HG02571 (cell line): ENCODE measurements around the gene CWC27.

ENCODE experiments used
- ATAC-seq: cut with Tn5 transposase; IDR thresholded peaks from one replicate; pipeline ENCODE4 v1.9.1; 2021; ENCODE audit warnings: mild to moderate bottlenecking, moderate library complexity; ENCODE audit not compliant: unreplicated experiment

The CWC27 gene, protein sequence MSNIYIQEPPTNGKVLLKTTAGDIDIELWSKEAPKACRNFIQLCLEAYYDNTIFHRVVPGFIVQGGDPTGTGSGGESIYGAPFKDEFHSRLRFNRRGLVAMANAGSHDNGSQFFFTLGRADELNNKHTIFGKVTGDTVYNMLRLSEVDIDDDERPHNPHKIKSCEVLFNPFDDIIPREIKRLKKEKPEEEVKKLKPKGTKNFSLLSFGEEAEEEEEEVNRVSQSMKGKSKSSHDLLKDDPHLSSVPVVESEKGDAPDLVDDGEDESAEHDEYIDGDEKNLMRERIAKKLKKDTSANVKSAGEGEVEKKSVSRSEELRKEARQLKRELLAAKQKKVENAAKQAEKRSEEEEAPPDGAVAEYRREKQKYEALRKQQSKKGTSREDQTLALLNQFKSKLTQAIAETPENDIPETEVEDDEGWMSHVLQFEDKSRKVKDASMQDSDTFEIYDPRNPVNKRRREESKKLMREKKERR

DNA sequence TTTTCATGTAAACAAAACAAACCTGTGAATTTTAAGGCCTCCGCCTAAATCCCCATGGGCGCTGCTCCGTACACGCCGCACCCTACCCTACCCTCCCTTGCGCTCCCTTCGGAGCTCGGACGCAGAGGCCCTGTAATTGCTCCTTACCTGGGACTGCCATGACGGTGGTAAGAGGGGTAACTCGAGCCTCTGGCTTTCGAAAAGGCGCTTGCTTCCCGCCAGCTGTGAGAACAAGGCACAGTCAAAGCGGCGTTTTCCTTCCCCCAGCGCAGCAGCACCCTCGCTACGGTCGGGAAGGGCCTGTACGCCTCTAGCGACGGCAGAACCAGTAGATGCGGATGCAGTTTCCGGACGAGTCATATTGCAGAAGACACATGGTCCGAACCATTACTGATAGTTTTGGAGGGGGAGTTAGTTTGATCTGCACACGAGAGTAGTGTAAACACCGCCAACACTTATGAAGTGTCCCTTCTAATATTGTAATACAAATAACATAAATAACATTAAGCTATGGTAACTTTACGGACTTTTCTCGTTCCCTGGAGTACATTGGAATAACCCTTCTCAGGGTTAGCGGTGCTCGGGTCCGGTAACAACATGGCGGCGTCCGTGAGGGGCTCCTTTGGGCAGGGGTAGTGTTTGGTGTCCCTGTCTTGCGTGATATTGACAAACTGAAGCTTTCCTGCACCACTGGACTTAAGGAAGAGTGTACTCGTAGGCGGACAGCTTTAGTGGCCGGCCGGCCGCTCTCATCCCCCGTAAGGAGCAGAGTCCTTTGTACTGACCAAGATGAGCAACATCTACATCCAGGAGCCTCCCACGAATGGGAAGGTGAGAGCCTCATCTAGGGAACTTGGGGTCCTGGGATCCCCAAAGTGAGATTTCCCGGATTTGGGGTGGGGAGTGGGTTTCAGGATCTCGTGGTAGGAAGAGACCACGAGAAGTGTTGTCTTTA lies at the start of gene CWC27, which contains the start of gene SREK1IP1:
CWC27 (plus strand) TSS at position 573 of the 955 bp plus-strand sequence; CDS start at position 790, 217 bp downstream.
SREK1IP1 (minus strand) TSS at position 334 of the 955 bp plus-strand sequence; CDS start at position 160, 174 bp downstream.
- peak; percentile 97 for ATAC-seq

GRCh38 chr5:64722588-64722987 lies 46.1 kb upstream of the CWC27 start:
- ATAC-seq = no peak

- no peak for ATAC-seq
Observed at GRCh38 chr5:64727150-64727549, 41.6 kb upstream of the CWC27 start.

DNA sequence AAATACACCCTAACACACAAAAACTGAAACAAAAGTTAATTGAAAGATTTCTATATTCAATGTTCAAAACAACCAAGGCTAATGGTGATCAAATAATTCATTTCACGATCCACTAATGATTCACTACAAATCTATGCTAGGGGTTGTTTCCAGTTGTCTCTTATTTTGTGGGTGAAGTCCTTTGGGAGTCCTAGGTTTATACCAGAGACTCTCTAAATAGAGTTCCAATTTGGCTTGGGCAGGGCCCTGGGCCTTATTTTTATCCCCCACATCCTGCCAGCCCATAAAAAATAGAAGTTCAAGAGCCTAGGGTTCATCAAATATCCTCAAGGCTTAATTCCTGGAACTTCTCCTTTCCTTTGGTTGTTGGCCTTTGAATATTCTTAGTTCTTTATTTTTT lies 26.3 kb upstream of the CWC27 start:
- no peak for ATAC-seq

DNA sequence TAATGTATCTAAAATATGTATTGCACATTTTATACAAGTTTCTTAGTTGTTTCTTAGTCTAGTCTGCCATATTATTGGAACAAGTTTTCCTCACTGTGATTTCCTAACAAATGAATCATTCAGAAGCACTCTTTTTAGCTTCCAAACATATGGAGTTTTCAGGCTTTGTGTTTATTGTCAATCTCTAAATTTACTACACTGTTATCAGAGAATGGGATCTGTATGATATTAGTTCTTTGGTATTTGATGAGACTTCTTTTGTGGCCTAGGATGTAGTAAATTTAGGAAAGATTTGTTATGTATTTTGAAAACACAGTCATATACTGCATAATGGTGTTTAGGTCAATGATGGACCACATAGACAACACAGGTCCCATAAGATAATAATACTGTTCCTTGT lies 25.9 kb upstream of the CWC27 start:
- ATAC-seq = no peak

GRCh38 chr5:64744914-64745313 lies 23.8 kb upstream of the CWC27 start:
- no peak for ATAC-seq

DNA sequence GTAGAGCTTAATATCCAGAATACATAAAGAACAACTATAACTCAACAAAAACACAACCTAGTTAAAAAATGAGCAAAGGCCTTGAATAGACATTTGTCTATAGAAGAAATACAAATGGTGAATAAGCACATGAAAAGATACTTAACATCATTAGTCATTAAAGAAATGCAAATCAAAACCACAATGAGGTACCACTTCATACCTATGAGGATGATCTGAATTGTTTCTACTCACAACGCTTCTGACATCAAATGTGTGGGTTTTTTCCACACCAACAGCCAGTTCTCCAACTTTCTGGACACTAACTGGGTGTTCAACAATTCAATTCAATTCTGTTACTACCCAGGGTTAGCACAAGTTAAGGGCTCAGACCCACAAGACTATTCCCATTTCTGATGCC lies 22.3 kb upstream of the CWC27 start:
- no peak for ATAC-seq

GRCh38 chr5:64749385-64749784 lies 19.3 kb upstream of the CWC27 start:
- ATAC-seq = no peak

DNA sequence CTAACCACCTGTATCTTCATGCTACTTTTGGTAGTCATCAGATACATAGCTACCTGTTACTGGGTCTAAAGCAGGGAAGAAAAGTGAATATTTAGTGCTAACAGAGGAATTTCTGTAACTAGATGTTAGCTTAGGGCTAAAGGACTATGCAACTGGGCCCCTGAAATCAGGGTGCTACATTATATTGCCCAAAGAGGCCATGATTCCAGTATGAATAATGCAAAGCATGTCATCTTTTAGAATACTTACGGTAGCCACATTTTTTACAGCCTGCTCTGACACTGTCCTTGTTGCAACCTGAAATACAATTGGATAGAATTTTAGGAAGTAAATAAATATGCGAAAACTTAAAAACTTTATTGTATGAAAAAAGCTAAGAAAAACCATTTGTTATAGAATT lies 14.7 kb upstream of the CWC27 start:
- no peak for ATAC-seq

DNA sequence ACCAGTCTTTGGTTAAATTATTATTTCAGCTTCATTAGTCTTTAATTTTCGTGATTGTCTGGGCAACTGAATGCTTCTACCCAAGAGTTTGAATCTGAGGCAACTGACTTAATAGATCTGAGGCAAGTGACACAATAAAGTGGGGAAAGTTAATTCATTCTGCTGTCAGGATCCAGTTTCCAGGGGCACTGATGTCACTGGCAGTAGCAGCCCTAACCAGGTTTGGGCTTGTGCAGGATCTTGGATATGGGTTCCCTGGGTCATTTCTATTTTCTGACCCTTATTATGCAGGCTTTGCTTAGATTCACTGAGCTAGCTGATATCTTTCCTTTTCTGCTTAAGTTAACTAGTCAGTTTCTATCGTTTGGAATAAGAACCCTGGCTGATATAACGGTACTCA lies 9.8 kb upstream of the CWC27 start:
- no peak for ATAC-seq

DNA sequence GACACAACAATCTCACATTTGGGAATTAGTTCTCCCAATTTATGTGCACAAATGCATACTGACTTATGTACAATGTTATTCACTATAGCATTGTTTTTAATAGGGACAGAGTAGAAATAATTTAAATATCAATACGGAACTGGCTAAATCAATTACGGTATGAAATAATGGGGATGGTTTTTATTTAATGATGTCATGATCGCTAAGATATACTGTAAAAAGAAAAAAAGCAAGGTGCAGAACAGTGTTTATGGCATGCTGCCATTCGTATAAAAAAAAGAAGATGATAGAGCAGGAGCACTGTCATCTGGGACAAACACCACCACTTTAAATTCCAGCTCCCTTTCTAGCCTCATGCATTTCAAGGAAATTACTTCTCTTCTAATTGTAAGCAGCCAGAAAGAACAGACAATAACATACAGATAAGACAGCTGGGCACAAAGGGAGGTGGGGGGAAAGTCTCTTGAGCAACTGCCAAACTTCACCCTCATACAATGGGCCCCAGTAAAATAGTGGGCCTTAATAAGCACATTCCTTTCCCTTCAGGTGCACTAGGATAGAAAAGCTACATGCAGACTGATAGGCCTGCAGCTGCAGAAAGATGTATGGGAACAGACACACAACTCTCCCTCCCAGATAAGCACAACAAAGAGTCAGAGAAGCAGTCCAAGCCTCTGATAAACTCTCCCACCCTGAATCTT lies 8.6 kb upstream of the CWC27 start:
- no peak for ATAC-seq

DNA sequence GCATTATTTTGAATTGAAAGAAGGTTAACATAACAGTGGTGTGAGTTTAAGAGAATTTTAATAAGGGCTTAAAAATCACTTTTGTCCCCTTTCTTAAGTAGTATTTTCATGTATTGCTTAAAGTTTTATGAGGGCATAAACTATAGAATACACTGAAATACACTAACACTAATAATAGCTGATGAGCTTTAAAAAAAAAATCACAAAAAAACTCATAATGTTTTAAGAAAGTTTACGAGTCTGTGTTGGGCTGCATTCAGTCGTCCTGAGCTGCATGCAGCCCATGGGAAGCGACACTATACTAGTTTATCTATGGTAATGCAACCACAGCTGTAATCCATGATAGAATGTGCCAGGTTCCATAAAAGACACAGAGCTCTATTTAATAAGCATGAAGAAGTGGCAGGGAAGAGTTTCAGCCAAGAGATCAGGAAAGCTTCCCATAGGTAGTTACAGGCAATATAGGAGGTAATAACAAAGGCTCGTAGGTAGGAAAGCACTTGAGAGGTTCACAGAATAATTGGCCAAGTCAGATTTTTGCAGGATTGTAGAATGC lies 4.7 kb upstream of the CWC27 start:
- ATAC-seq = no peak

DNA sequence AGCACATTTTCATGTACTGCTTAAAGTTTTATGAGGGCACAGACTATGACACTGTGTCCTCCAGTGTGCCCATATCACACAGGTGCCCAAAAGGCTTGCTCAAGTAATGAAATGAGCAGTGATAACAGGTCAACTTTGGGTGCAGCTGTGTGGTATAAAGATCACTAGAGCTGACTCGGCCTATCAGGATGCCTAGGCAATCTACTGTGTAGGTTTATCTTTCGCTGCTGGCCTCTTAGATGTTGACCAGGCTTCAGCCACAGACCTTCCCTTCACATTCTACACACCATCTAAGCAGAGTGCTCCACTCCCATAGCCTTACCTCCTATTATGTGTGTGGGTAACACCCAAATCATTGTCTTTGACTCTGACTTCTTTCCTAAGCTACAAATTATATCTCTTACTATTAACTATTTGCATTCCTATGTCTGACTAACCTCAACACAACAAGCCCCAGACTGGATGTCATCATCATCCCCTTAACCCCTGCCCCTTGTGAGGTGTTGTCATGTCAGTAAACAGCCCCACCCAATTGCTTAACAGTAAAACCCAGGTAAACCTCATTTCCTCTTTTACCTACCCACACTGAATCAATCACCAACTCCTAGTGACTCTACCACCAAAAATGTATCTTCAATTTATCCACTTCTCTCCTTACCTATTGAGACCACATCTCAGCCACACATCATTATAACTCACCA lies 2.8 kb upstream of the CWC27 start:
- no peak for ATAC-seq

DNA sequence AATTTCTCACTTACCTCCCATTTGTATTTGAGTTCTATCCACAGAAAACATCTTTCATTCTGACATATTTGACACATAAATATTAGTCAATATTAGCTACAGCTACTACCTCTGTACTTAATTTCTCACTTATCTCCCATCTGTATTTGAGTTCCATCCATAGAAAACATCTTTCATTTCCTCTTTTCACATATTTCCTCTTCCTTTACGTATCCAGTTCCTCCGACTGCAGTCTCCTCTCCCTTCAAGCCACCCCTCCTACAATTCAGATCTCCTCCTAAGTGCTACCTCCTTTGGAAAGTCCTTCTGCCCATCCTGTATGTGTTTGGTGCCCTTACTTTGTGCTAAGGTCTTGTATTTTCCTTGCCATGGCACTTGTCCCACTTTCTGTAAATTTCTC lies 1.8 kb upstream of the CWC27 start:
- no peak for ATAC-seq

DNA sequence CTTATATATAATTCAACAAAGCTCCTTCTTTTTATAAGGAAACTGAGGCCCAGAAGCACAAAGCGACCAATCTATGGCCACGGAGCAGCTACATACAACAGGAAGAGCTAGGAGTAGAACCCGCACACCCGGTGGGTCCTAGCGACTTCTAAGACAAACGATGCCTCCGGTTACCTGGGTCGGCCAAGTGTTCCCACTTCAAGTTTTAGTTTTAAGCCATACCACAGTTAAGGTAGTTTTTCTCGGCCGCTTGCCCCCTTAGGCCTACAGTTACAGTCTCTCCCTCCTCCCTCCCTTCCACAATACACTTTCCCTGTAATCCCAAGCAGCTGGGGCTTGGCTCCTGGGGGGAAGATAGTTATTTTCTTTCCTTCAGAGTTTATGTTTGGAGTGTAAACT lies 772 bp upstream of the CWC27 start:
- peak; percentile 12 for ATAC-seq

- no peak for ATAC-seq
Observed at GRCh38 chr5:64769855-64770254, 1.1 kb downstream of the CWC27 start.

DNA sequence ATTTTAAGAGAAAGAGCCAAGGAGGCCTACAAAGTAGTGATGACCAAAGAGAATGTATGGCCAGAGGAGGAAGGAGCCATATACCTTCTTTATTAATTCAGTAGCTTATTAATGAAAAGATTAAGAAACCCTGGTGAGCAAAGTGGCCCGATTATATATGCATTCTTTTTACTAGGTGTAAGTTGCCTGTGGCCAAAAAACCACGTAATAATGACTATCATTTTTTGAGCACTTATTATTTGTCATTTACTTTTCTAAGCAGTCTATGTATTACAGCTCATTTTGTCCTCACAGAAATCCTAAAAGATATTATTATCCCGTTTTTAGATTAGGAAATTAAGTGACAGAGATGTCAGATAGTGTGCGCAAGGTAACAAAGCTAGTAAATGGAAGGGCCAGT lies 3.0 kb downstream of the CWC27 start:
- no peak for ATAC-seq

DNA sequence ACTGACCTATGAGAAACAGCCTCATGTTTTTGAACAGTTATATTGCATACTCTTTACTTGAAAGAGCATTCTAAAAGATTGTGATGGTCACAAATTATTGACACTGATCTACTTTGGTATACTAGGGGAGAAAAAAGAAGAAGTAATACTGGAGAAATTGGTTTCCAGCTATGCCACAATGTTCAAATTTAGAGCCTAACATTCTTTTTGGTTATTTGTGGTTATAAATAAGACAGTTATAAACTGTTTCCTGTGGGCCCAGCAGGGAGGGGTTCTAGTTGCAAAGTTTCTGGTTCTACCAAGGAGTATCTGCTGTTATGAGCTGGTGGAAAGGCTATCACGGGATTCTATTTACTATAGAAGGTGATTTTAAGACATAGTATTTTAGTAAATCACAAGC lies 4.8 kb downstream of the CWC27 start:
- ATAC-seq = no peak

- ATAC-seq = no peak
Observed at GRCh38 chr5:64775291-64775690, 6.6 kb downstream of the CWC27 start.

DNA sequence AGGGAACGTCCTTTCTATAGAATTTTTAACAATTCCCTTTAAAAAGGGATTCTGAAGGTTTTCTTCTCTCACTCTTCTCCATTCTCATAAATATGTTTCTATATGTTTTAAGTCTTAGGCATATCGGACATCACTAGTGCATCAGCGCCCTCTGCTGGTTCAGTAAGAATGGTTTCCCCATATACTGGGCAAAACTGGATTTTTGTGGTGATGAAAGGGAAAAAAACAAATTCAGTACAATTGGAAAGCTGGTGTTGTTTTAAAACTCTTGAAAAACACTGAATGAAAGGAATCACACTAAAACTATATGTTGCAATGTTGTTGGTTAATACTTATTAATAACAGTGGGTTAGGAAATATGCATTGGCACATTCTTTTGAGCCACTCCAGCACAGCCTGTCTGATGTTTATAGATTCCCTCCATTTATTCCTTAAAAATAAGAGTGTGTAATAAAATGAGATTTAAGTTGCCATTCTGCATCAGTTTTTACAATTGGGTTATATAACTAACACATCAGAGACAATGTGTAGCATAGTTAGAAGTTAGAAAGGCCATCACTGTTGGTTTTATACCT lies 15.8 kb downstream of the CWC27 start:
- ATAC-seq = peak; percentile 82
